GM23338 (cell line): ENCODE data around the gene OR10A2. TPM values are rescaled to one million over a fixed set of nuclear protein-coding genes. Genes with fewer than 3 reads are reported as not detected.

ENCODE experiments used
- ATAC-seq: fragments of 200-7000 bp; cut with Tn5 transposase; 3 replicates; pipeline ENCODE4 v1.9.1; 2020
- DNase-seq: peaks from one replicate; pipeline ENCODE4 v3.0.0-alpha.2; 2015; ENCODE audit warnings: low spot score
- H2AFZ ChIP-seq: fragments of 200-600 bp; sonication (generic); 2 replicates; pipeline ENCODE4 v1.8.0; 2016; ENCODE audit warnings: antibody characterized with exemption, mild to moderate bottlenecking, moderate library complexity
- H3F3A ChIP-seq: fragments of 200-600 bp; sonication (generic); replicated peaks from 2 replicates; pipeline ENCODE4 v1.8.0; 2017; ENCODE audit warnings: antibody characterized with exemption, mixed run types, low read depth
- H3K27ac ChIP-seq: fragments of 200-600 bp; sonication (generic); 2 replicates; pipeline ENCODE4 v1.6.1; 2016; ENCODE audit warnings: low read depth
- H3K27me3 ChIP-seq: fragments of 200-600 bp; sonication (generic); 2 replicates; pipeline ENCODE4 v1.8.0; 2016; ENCODE audit warnings: mild to moderate bottlenecking, mixed run types, moderate library complexity; ENCODE audit not compliant: insufficient read depth
- H3K36me3 ChIP-seq: fragments of 200-600 bp; sonication (generic); 2 replicates; pipeline ENCODE4 v1.8.0; 2016; ENCODE audit warnings: mild to moderate bottlenecking; ENCODE audit not compliant: insufficient read depth
- H3K4me1 ChIP-seq: fragments of 200-600 bp; sonication (generic); 2 replicates; pipeline ENCODE4 v1.8.0; 2016; ENCODE audit warnings: mild to moderate bottlenecking, moderate library complexity; ENCODE audit not compliant: insufficient read depth
- H3K4me2 ChIP-seq: fragments of 200-600 bp; sonication (generic); 2 replicates; pipeline ENCODE4 v1.7.1; 2017; ENCODE audit warnings: mixed run types
- H3K4me3 ChIP-seq: fragments of 200-600 bp; sonication (generic); 2 replicates; pipeline ENCODE4 v1.6.1; 2016; ENCODE audit warnings: mixed run types
- H3K79me2 ChIP-seq: fragments of 200-600 bp; sonication (generic); replicated peaks from 2 replicates; pipeline ENCODE4 v1.8.0; 2017; ENCODE audit warnings: mild to moderate bottlenecking; ENCODE audit not compliant: insufficient read depth
- H3K9me2 ChIP-seq: fragments of 200-600 bp; sonication (generic); 2 replicates; pipeline ENCODE4 v1.8.0; 2017; ENCODE audit not compliant: insufficient read depth
- H4K20me1 ChIP-seq: fragments of 200-600 bp; sonication (generic); replicated peaks from 2 replicates; pipeline ENCODE4 v1.8.0; 2017; ENCODE audit warnings: mild to moderate bottlenecking; ENCODE audit not compliant: insufficient read depth
- H3K27ac Mint-ChIP-seq: 2 replicates; pipeline ENCODE4 v1.8.0; 2020; ENCODE audit warnings: inconsistent platforms, mild to moderate bottlenecking, moderate library complexity, mixed read lengths
- H3K27me3 Mint-ChIP-seq: 3 replicates; pipeline ENCODE4 v1.8.0; 2022; ENCODE audit warnings: low read depth, mild to moderate bottlenecking, moderate library complexity, mixed read lengths, inconsistent platforms; ENCODE audit not compliant: insufficient read depth, poor library complexity
- H3K36me3 Mint-ChIP-seq: 3 replicates; pipeline ENCODE4 v1.8.0; 2021; ENCODE audit warnings: low read depth, mild to moderate bottlenecking, inconsistent platforms, moderate library complexity, mixed read lengths
- H3K4me1 Mint-ChIP-seq: 3 replicates; pipeline ENCODE4 v1.8.0; 2020; ENCODE audit warnings: mild to moderate bottlenecking, inconsistent platforms, mixed read lengths
- H3K4me3 Mint-ChIP-seq: 3 replicates; pipeline ENCODE4 v1.8.0; 2021; ENCODE audit warnings: moderate library complexity, mild to moderate bottlenecking, inconsistent platforms, mixed read lengths
- H3K9me3 Mint-ChIP-seq: 3 replicates; pipeline ENCODE4 v1.8.0; 2020; ENCODE audit warnings: moderate library complexity, mild to moderate bottlenecking, inconsistent platforms, mixed read lengths
- CREB1 ChIP-seq: fragments of 250-450 bp; sonication (Bioruptor Pico); IDR thresholded peaks from 2 replicates; pipeline ENCODE4 v1.5.0; 2020; ENCODE audit warnings: low read depth, mild to moderate bottlenecking, moderate library complexity
- EZH2 ChIP-seq: fragments of 200-600 bp; sonication (generic); IDR thresholded peaks from one replicate; pipeline ENCODE4 v1.8.0; 2017; ENCODE audit warnings: antibody characterized with exemption, mild to moderate bottlenecking, low read depth; ENCODE audit not compliant: unreplicated experiment
- EZH2phosphoT487 ChIP-seq: fragments of 200-600 bp; sonication (generic); IDR thresholded peaks from one replicate; pipeline ENCODE4 v1.8.1; 2018; ENCODE audit warnings: antibody characterized with exemption; ENCODE audit not compliant: unreplicated experiment
- JUNB ChIP-seq: IDR thresholded peaks from one replicate; pipeline ENCODE4 v1.6.1; 2016; ENCODE audit warnings: antibody characterized with exemption; ENCODE audit not compliant: unreplicated experiment
- NANOG ChIP-seq: IDR thresholded peaks from 2 replicates; pipeline ENCODE4 v1.6.1; 2016; ENCODE audit warnings: antibody characterized with exemption, borderline replicate concordance
- POLR2AphosphoS5 ChIP-seq: IDR thresholded peaks from 2 replicates; pipeline ENCODE4 v1.6.1; 2016; ENCODE audit warnings: antibody characterized with exemption, low read depth
- STAT1 ChIP-seq: IDR thresholded peaks from one replicate; pipeline ENCODE4 v1.6.1; 2016; ENCODE audit warnings: antibody characterized with exemption; ENCODE audit not compliant: unreplicated experiment
- ZNF114 ChIP-seq: fragments of 250-450 bp; sonication (Bioruptor Pico); IDR thresholded peaks from 2 replicates; pipeline ENCODE4 v1.5.0; 2020; ENCODE audit warnings: mild to moderate bottlenecking, moderate library complexity
- ZNF331 ChIP-seq: fragments of 250-450 bp; sonication (Bioruptor Pico); IDR thresholded peaks from 2 replicates; pipeline ENCODE4 v1.5.0; 2020; ENCODE audit warnings: low read depth, mild to moderate bottlenecking, moderate library complexity
- polyA plus RNA-seq: library from polyadenylated mRNA; unstranded; fragments of >200 nt; fragmentation: Nextera tagmentation; extraction: Ambion mirVana; gene quantifications from 2 replicates; pipeline ENCODE4 v1.2.1, GENCODE V29; 2016
- total RNA-seq: library from RNA; depleted of rRNA; stranded (reverse); fragments of >200 nt; shearing (Covaris generic); gene quantifications from 2 replicates; pipeline ENCODE4 v1.2.3, GENCODE V29; 2014
- TF ChIP-seq, protein P1 (sequence below), 2 experiments: fragments of 200-600 bp in 1 of 2; sonication (generic) in 1 of 2; conservative IDR thresholded peaks; 2 replicates each; pipeline versions ENCODE4 v1.5.1 to v1.6.1; 2016 to 2017; ENCODE audit warnings: antibody characterized with exemption in 2 of 2, low read depth in 2 of 2, mild to moderate bottlenecking in 2 of 2, moderate library complexity in 1 of 2
- TF ChIP-seq, protein P2 (sequence below): IDR thresholded peaks from one replicate; pipeline ENCODE4 v1.6.1; 2018; ENCODE audit warnings: antibody characterized with exemption; ENCODE audit not compliant: unreplicated experiment
- TF ChIP-seq, protein P3 (sequence below): fragments of 250-450 bp; sonication (Bioruptor Pico); IDR thresholded peaks from 2 replicates; pipeline ENCODE4 v1.5.0; 2020; ENCODE audit warnings: mild to moderate bottlenecking, moderate library complexity
- TF ChIP-seq, protein P4 (sequence below): IDR thresholded peaks from 2 replicates; pipeline ENCODE4 v1.6.1; 2016; ENCODE audit warnings: antibody characterized with exemption

The OR10A2 gene
- total and polyA plus RNA-seq, 2 experiments from 2014 or later = 0.27 TPM; not detected in 1

DNA sequence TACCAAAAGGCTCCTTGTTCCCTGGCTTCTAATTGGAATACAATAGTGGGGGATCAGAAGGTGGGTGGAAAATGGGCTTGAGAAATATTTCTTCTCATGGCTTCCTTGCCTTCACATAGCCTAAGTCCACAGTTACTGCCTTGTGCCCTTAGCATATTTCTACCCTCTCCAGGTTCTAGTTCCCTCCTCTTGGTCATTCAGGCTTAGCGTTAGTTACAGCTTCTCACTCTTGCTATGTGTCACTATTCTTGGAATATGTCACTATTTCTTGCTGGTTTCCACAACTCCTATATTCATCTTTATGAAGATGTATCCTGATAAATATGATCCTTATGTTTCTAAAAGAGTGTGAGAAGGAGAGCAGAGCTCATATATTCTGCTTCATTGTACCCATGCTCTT, 27.0 kb downstream of the OR10A2 start (continued):
- no peak for TF ChIP-seq STAT1
- TF ChIP-seq EZH2phosphoT487 = no peak
- no peak for TF ChIP-seq JUNB

DNA sequence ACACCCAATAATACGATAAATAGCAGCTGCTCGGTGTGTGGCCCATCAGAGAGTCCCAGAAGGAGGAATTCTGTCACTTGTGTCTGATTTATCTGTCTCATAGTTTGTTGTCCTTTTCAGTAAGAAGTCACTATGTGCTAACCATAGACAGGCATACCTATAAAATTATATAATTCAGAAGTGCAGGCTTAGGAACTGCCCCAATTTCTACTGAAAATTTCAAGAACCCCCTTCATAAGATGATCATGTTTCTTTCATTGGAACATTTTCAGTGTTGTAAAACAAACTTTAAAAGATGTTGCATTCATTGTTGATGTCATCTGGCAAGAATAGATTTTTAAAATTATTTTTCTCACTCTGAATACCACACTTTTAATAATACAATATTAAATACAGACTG, 29.5 kb downstream of the OR10A2 start, which contains the start of gene OR2D2:
Gene OR2D2, minus strand, starts transcription at position 101 of the 400 bp plus-strand sequence. Its CDS starts 0 bp downstream, at position 101.
- TF ChIP-seq NANOG = no peak
- TF ChIP-seq, protein P1, sequence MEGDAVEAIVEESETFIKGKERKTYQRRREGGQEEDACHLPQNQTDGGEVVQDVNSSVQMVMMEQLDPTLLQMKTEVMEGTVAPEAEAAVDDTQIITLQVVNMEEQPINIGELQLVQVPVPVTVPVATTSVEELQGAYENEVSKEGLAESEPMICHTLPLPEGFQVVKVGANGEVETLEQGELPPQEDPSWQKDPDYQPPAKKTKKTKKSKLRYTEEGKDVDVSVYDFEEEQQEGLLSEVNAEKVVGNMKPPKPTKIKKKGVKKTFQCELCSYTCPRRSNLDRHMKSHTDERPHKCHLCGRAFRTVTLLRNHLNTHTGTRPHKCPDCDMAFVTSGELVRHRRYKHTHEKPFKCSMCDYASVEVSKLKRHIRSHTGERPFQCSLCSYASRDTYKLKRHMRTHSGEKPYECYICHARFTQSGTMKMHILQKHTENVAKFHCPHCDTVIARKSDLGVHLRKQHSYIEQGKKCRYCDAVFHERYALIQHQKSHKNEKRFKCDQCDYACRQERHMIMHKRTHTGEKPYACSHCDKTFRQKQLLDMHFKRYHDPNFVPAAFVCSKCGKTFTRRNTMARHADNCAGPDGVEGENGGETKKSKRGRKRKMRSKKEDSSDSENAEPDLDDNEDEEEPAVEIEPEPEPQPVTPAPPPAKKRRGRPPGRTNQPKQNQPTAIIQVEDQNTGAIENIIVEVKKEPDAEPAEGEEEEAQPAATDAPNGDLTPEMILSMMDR (conservative IDR thresholded peaks at IDR 0.05; ENCODE audit: low read depth in 2 of 2) = no peak
- no peak for TF ChIP-seq EZH2
- TF ChIP-seq, protein P2, sequence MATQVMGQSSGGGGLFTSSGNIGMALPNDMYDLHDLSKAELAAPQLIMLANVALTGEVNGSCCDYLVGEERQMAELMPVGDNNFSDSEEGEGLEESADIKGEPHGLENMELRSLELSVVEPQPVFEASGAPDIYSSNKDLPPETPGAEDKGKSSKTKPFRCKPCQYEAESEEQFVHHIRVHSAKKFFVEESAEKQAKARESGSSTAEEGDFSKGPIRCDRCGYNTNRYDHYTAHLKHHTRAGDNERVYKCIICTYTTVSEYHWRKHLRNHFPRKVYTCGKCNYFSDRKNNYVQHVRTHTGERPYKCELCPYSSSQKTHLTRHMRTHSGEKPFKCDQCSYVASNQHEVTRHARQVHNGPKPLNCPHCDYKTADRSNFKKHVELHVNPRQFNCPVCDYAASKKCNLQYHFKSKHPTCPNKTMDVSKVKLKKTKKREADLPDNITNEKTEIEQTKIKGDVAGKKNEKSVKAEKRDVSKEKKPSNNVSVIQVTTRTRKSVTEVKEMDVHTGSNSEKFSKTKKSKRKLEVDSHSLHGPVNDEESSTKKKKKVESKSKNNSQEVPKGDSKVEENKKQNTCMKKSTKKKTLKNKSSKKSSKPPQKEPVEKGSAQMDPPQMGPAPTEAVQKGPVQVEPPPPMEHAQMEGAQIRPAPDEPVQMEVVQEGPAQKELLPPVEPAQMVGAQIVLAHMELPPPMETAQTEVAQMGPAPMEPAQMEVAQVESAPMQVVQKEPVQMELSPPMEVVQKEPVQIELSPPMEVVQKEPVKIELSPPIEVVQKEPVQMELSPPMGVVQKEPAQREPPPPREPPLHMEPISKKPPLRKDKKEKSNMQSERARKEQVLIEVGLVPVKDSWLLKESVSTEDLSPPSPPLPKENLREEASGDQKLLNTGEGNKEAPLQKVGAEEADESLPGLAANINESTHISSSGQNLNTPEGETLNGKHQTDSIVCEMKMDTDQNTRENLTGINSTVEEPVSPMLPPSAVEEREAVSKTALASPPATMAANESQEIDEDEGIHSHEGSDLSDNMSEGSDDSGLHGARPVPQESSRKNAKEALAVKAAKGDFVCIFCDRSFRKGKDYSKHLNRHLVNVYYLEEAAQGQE = no peak
- no peak for TF ChIP-seq POLR2AphosphoS5
- no peak for TF ChIP-seq CREB1 (CRISPR knock-in tag)
- TF ChIP-seq ZNF331 (CRISPR knock-in tag) = no peak
- no peak for TF ChIP-seq STAT1
- TF ChIP-seq, protein P3, sequence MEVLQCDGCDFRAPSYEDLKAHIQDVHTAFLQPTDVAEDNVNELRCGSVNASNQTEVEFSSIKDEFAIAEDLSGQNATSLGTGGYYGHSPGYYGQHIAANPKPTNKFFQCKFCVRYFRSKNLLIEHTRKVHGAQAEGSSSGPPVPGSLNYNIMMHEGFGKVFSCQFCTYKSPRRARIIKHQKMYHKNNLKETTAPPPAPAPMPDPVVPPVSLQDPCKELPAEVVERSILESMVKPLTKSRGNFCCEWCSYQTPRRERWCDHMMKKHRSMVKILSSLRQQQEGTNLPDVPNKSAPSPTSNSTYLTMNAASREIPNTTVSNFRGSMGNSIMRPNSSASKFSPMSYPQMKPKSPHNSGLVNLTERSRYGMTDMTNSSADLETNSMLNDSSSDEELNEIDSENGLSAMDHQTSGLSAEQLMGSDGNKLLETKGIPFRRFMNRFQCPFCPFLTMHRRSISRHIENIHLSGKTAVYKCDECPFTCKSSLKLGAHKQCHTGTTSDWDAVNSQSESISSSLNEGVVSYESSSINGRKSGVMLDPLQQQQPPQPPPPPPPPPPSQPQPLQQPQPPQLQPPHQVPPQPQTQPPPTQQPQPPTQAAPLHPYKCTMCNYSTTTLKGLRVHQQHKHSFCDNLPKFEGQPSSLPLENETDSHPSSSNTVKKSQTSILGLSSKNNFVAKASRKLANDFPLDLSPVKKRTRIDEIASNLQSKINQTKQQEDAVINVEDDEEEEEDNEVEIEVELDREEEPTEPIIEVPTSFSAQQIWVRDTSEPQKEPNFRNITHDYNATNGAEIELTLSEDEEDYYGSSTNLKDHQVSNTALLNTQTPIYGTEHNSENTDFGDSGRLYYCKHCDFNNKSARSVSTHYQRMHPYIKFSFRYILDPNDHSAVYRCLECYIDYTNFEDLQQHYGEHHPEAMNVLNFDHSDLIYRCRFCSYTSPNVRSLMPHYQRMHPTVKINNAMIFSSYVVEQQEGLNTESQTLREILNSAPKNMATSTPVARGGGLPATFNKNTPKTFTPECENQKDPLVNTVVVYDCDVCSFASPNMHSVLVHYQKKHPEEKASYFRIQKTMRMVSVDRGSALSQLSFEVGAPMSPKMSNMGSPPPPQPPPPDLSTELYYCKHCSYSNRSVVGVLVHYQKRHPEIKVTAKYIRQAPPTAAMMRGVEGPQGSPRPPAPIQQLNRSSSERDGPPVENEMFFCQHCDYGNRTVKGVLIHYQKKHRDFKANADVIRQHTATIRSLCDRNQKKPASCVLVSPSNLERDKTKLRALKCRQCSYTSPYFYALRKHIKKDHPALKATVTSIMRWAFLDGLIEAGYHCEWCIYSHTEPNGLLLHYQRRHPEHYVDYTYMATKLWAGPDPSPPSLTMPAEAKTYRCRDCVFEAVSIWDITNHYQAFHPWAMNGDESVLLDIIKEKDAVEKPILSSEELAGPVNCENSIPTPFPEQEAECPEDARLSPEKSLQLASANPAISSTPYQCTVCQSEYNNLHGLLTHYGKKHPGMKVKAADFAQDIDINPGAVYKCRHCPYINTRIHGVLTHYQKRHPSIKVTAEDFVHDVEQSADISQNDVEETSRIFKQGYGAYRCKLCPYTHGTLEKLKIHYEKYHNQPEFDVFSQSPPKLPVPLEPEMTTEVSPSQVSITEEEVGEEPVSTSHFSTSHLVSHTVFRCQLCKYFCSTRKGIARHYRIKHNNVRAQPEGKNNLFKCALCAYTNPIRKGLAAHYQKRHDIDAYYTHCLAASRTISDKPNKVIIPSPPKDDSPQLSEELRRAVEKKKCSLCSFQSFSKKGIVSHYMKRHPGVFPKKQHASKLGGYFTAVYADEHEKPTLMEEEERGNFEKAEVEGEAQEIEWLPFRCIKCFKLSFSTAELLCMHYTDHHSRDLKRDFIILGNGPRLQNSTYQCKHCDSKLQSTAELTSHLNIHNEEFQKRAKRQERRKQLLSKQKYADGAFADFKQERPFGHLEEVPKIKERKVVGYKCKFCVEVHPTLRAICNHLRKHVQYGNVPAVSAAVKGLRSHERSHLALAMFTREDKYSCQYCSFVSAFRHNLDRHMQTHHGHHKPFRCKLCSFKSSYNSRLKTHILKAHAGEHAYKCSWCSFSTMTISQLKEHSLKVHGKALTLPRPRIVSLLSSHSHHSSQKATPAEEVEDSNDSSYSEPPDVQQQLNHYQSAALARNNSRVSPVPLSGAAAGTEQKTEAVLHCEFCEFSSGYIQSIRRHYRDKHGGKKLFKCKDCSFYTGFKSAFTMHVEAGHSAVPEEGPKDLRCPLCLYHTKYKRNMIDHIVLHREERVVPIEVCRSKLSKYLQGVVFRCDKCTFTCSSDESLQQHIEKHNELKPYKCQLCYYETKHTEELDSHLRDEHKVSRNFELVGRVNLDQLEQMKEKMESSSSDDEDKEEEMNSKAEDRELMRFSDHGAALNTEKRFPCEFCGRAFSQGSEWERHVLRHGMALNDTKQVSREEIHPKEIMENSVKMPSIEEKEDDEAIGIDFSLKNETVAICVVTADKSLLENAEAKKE (CRISPR knock-in tag) = no peak
- TF ChIP-seq ZNF114 (CRISPR knock-in tag) = no peak
- TF ChIP-seq EZH2phosphoT487 = no peak
- TF ChIP-seq JUNB = no peak
- TF ChIP-seq, protein P4, sequence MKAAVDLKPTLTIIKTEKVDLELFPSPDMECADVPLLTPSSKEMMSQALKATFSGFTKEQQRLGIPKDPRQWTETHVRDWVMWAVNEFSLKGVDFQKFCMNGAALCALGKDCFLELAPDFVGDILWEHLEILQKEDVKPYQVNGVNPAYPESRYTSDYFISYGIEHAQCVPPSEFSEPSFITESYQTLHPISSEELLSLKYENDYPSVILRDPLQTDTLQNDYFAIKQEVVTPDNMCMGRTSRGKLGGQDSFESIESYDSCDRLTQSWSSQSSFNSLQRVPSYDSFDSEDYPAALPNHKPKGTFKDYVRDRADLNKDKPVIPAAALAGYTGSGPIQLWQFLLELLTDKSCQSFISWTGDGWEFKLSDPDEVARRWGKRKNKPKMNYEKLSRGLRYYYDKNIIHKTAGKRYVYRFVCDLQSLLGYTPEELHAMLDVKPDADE = no peak
- Histone ChIP-seq H3K4me2 (no peak within 1 kb of the TSS), H3K4me3 (no peak within 1 kb of the TSS), H3K27ac (no peak within 1 kb of the TSS), H3K4me1 (no peaks in the 10 kb centered on the region), H2AFZ (no peak within 1 kb of the TSS), H4K20me1 (no peaks in the 10 kb centered on the region), H3K27me3 (no peaks in the 10 kb centered on the region), H3K9me2 (no peaks in the 10 kb centered on the region), H3F3A (no peaks in the 10 kb centered on the region), H3K79me2 (no peaks in the 10 kb centered on the region), H3K36me3 (no peaks in the 10 kb centered on the region)
- Mint-ChIP-seq H3K4me1 (no peaks in the 10 kb centered on the region), H3K27me3 (no peaks in the 10 kb centered on the region), H3K4me3 (no peak within 1 kb of the TSS), H3K36me3 (no peaks in the 10 kb centered on the region), H3K27ac (no peak within 1 kb of the TSS), H3K9me3 (no peaks in the 10 kb centered on the region; the same call in 1 of the 3 replicates)
- ATAC-seq (no peak), DNase-seq (no peak)
